ENCODE data around the gene F10. TPM values are rescaled to one million over a fixed set of nuclear protein-coding genes. Genes with fewer than 3 reads are reported as not detected.

The F10 gene
- total and polyA plus RNA-seq, 2 of the 13 experiments (the other 11 are each of a cell fraction or from before 2014, with no cell fraction given): 58.4 to 237 TPM

DNA sequence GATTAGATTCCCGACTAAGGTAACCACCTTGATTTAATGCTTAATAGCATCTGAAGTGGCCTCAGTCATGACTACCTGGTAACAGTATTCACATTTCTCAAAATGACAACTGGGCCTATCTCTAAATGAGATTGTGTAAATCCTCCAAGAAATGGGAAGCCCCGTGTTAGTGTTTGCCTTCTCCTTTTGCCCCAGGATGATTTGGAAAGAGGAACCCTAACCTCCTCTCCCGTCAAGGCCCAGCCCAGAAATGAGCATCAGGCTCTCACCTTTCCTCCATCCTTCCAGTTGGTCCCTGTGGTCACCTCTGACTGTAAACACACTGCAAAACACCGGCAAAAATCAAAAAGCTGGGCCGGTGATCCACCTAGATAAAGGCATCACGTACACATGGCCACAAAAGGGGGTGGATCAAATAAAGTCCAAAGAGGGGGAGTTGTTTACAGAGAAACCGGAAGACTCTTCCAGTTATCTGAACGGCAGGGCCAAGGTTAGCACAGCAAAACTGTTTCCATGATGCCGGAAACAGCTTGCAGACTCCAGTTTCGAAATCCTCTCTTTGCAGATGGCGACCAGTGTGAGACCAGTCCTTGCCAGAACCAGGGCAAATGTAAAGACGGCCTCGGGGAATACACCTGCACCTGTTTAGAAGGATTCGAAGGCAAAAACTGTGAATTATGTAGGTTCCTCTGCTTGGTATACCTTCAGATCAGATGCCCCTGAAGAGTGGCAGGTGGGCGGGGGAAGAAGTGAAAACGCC, 16.4 kb downstream of the F10 start (continued):
- peak; percentile 83 for TF ChIP-seq SKI (IDR thresholded peaks at IDR 0.05; ENCODE audit: partially characterized antibody)
- TF ChIP-seq MXD3 (CRISPR knock-in tag; IDR thresholded peaks at IDR 0.05): no peak
- no peak for TF ChIP-seq HDAC6 (IDR thresholded peaks at IDR 0.05; ENCODE audit: low read depth, low read length)
- peak; percentile 82; the same call in 1 of the 2 replicates for TF ChIP-seq ZNF160 (CRISPR knock-in tag; IDR thresholded peaks at IDR 0.05)
- TF ChIP-seq ZNF260 (CRISPR knock-in tag; IDR thresholded peaks at IDR 0.05; ENCODE audit: borderline replicate concordance, low read depth): no peak
- TF ChIP-seq TBX2 (CRISPR knock-in tag; IDR thresholded peaks at IDR 0.05; ENCODE audit: borderline replicate concordance): peak; percentile 96
- no peak for TF ChIP-seq CERS6 (CRISPR knock-in tag; IDR thresholded peaks at IDR 0.05)
- no peak for TF ChIP-seq ZNF34 (CRISPR knock-in tag; IDR thresholded peaks at IDR 0.05; ENCODE audit: borderline replicate concordance)
- peak; percentile 95 for TF ChIP-seq SAP130 (CRISPR knock-in tag; IDR thresholded peaks at IDR 0.05; ENCODE audit: low read depth)
- TF ChIP-seq, protein P1, sequence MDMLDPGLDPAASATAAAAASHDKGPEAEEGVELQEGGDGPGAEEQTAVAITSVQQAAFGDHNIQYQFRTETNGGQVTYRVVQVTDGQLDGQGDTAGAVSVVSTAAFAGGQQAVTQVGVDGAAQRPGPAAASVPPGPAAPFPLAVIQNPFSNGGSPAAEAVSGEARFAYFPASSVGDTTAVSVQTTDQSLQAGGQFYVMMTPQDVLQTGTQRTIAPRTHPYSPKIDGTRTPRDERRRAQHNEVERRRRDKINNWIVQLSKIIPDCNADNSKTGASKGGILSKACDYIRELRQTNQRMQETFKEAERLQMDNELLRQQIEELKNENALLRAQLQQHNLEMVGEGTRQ (IDR thresholded peaks at IDR 0.05; ENCODE audit: low read depth, low read length): no peak
- TF ChIP-seq, protein P1 (CRISPR knock-in tag; IDR thresholded peaks at IDR 0.05; ENCODE audit: borderline replicate concordance): peak; percentile 22; the same call in 1 of the 2 replicates
- TF ChIP-seq SYNCRIP (IDR thresholded peaks at IDR 0.05; ENCODE audit: insufficient read depth, low read depth, low read length): no peak
- TF ChIP-seq, protein P2, sequence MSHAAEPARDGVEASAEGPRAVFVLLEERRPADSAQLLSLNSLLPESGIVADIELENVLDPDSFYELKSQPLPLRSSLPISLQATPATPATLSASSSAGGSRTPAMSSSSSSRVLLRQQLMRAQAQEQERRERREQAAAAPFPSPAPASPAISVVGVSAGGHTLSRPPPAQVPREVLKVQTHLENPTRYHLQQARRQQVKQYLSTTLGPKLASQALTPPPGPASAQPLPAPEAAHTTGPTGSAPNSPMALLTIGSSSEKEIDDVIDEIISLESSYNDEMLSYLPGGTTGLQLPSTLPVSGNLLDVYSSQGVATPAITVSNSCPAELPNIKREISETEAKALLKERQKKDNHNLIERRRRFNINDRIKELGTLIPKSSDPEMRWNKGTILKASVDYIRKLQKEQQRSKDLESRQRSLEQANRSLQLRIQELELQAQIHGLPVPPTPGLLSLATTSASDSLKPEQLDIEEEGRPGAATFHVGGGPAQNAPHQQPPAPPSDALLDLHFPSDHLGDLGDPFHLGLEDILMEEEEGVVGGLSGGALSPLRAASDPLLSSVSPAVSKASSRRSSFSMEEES (CRISPR knock-in tag; IDR thresholded peaks at IDR 0.05): peak; percentile 88; the same call in 1 of the 2 replicates
- no peak for TF ChIP-seq JUND (CRISPR knock-in tag; IDR thresholded peaks at IDR 0.05)
- no peak for TF ChIP-seq ZNF10 (CRISPR knock-in tag; IDR thresholded peaks at IDR 0.05; ENCODE audit: borderline replicate concordance, low read depth)
- TF ChIP-seq ZNF841 (CRISPR knock-in tag; IDR thresholded peaks at IDR 0.05; ENCODE audit: borderline replicate concordance): no peak
- TF ChIP-seq, protein P3, sequence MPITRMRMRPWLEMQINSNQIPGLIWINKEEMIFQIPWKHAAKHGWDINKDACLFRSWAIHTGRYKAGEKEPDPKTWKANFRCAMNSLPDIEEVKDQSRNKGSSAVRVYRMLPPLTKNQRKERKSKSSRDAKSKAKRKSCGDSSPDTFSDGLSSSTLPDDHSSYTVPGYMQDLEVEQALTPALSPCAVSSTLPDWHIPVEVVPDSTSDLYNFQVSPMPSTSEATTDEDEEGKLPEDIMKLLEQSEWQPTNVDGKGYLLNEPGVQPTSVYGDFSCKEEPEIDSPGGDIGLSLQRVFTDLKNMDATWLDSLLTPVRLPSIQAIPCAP (CRISPR knock-in tag; IDR thresholded peaks at IDR 0.05; ENCODE audit: low read depth): no peak
- peak; percentile 40; the same call in 1 of the 2 replicates for TF ChIP-seq NFYC (CRISPR knock-in tag; IDR thresholded peaks at IDR 0.05)
- no peak for TF ChIP-seq NFE2 (CRISPR knock-in tag; IDR thresholded peaks at IDR 0.05)
- TF ChIP-seq ATAD3A (CRISPR knock-in tag; IDR thresholded peaks at IDR 0.05): no peak
- no peak for TF ChIP-seq ZNF207 (IDR thresholded peaks at IDR 0.05; ENCODE audit: borderline replicate concordance)
- TF ChIP-seq, protein P4, sequence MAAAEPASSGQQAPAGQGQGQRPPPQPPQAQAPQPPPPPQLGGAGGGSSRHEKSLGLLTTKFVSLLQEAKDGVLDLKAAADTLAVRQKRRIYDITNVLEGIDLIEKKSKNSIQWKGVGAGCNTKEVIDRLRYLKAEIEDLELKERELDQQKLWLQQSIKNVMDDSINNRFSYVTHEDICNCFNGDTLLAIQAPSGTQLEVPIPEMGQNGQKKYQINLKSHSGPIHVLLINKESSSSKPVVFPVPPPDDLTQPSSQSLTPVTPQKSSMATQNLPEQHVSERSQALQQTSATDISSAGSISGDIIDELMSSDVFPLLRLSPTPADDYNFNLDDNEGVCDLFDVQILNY (CRISPR knock-in tag; conservative IDR thresholded peaks at IDR 0.05): no peak
- no peak for TF ChIP-seq NFE2L1 (CRISPR knock-in tag; IDR thresholded peaks at IDR 0.05; ENCODE audit: borderline replicate concordance)
